ENCODE measurements around the gene MRPS25. TPM values are rescaled to one million over a fixed set of nuclear protein-coding genes. Genes with fewer than 3 reads are reported as not detected.

The MRPS25 gene
- total RNA-seq, 1 donor from 2014 or later: 50.0 TPM

GRCh38 chr3:15094187-15094875, 29.2 kb upstream of the MRPS25 start:
- no peak overlapping the region for H3K4me3 Mint-ChIP-seq (ENCODE audit: unreplicated experiment)
- H3K9me3 Mint-ChIP-seq (ENCODE audit: unreplicated experiment): no peaks in the 10 kb centered on the region
- no peak overlapping the region for H3K27ac Mint-ChIP-seq (ENCODE audit: unreplicated experiment)
- H3K27me3 Mint-ChIP-seq (ENCODE audit: unreplicated experiment): no peaks in the 10 kb centered on the region
- H3K36me3 Mint-ChIP-seq (ENCODE audit: unreplicated experiment): peaks cover 25% of the 10 kb centered on the region
- peaks cover 17% of the 10 kb centered on the region for H3K4me1 Mint-ChIP-seq (ENCODE audit: unreplicated experiment)
- no peak for DNase-seq (ENCODE audit: extremely low spot score, unreplicated experiment)
- TF ChIP-seq CTCF (IDR thresholded peaks at IDR 0.05): no peak

- TF ChIP-seq CTCF (IDR thresholded peaks at IDR 0.05): no peak
- H3K36me3 Mint-ChIP-seq (ENCODE audit: unreplicated experiment): peaks cover 28% of the 10 kb centered on the region
- H3K27ac Mint-ChIP-seq (ENCODE audit: unreplicated experiment): no peak overlapping the region
- peaks cover 3% of the 10 kb centered on the region for H3K4me1 Mint-ChIP-seq (ENCODE audit: unreplicated experiment)
- H3K9me3 Mint-ChIP-seq (ENCODE audit: unreplicated experiment): no peaks in the 10 kb centered on the region
- no peak overlapping the region for H3K4me3 Mint-ChIP-seq (ENCODE audit: unreplicated experiment)
- no peaks in the 10 kb centered on the region for H3K27me3 Mint-ChIP-seq (ENCODE audit: unreplicated experiment)
- DNase-seq (ENCODE audit: extremely low spot score, unreplicated experiment): no peak
Observed at GRCh38 chr3:15092686-15093085, 27.6 kb upstream of the MRPS25 start.

DNA sequence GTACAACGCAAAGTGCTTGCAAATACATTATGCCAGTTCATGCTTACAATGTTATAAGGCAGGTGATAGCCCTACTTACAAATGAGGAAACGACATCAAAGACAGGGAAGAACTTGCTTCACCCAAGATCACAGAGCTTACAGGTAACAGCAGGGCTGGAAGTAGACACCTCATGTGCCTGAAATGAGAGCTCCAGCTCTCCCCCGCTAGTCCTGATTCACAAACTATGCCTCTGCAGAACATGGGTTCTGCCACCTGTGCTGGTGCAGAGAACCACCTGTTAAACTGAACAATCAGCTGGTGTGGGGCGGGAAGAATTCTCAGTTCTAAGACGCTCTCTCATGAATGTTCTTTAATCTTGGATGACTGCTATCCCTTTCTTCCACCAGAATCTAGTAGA, 26.5 kb upstream of the MRPS25 start:
- Mint-ChIP-seq H3K4me1 (ENCODE audit: unreplicated experiment) (no peaks in the 10 kb centered on the region), H3K4me3 (ENCODE audit: unreplicated experiment) (no peak overlapping the region), H3K27me3 (ENCODE audit: unreplicated experiment) (no peaks in the 10 kb centered on the region), H3K9me3 (ENCODE audit: unreplicated experiment) (no peaks in the 10 kb centered on the region), H3K36me3 (ENCODE audit: unreplicated experiment) (peaks cover 31% of the 10 kb centered on the region), H3K27ac (ENCODE audit: unreplicated experiment) (no peak overlapping the region)
- DNase-seq (ENCODE audit: extremely low spot score, unreplicated experiment): no peak
- no peak for TF ChIP-seq CTCF (IDR thresholded peaks at IDR 0.05)

GRCh38 chr3:15089201-15089600, 24.1 kb upstream of the MRPS25 start:
- Mint-ChIP-seq H3K27ac (ENCODE audit: unreplicated experiment) (no peak overlapping the region), H3K27me3 (ENCODE audit: unreplicated experiment) (no peaks in the 10 kb centered on the region), H3K4me1 (ENCODE audit: unreplicated experiment) (no peaks in the 10 kb centered on the region), H3K9me3 (ENCODE audit: unreplicated experiment) (no peaks in the 10 kb centered on the region), H3K4me3 (ENCODE audit: unreplicated experiment) (no peak overlapping the region), H3K36me3 (ENCODE audit: unreplicated experiment) (peaks cover 30% of the 10 kb centered on the region)
- TF ChIP-seq CTCF (IDR thresholded peaks at IDR 0.05): no peak
- DNase-seq (ENCODE audit: extremely low spot score, unreplicated experiment): no peak

DNA sequence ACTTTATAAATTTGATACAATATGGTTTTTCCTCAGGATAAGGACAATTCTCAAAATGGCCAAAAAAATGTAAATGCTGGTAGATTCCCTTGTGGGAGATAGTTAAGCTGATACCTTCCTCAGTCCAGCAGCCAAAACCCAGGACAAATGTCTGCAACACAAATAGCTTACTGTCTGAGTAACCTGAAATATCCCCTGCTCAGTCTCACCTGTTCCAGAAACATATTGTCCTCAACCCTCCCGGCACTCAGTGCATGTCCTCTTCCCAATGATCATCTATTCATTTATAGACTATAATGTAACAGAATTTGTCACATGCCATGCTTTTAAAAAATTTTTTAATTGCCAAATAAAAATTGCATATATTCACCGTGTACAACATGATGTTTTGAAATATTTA, 21.6 kb upstream of the MRPS25 start:
- Mint-ChIP-seq H3K36me3 (ENCODE audit: unreplicated experiment) (peaks cover 46% of the 10 kb centered on the region), H3K9me3 (ENCODE audit: unreplicated experiment) (no peaks in the 10 kb centered on the region)
- TF ChIP-seq CTCF (IDR thresholded peaks at IDR 0.05): no peak

More for the DNA sequence above, 21.6 kb upstream of the MRPS25 start:
- Mint-ChIP-seq H3K27ac (ENCODE audit: unreplicated experiment) (no peak overlapping the region), H3K4me3 (ENCODE audit: unreplicated experiment) (no peak overlapping the region), H3K27me3 (ENCODE audit: unreplicated experiment) (no peaks in the 10 kb centered on the region), H3K4me1 (ENCODE audit: unreplicated experiment) (no peaks in the 10 kb centered on the region)
- no peak for DNase-seq (ENCODE audit: extremely low spot score, unreplicated experiment)
